Chondrocyte (in vitro differentiated cells): ENCODE data around the gene TEX261. TPM values are rescaled to one million over a fixed set of nuclear protein-coding genes. Genes with fewer than 3 reads are reported as not detected.

Source experiments
- DNase-seq: peaks from one replicate; pipeline ENCODE4 v3.0.0; 2021; ENCODE audit warnings: mixed read lengths, low spot score
- H3K27ac Mint-ChIP-seq: one replicate; pipeline ENCODE4 v1.8.0; 2021; ENCODE audit warnings: mild to moderate bottlenecking, moderate library complexity, mixed read lengths; ENCODE audit not compliant: unreplicated experiment
- H3K27me3 Mint-ChIP-seq: 2 replicates; pipeline ENCODE4 v1.8.0; 2021; ENCODE audit warnings: low read depth, mixed read lengths
- H3K36me3 Mint-ChIP-seq: 2 replicates; pipeline ENCODE4 v1.8.0; 2021; ENCODE audit warnings: low read depth, mixed read lengths
- H3K4me1 Mint-ChIP-seq: 2 replicates; pipeline ENCODE4 v1.8.0; 2021; ENCODE audit warnings: low read depth, mild to moderate bottlenecking, mixed read lengths
- H3K4me3 Mint-ChIP-seq: one replicate; pipeline ENCODE4 v1.8.0; 2021; ENCODE audit warnings: mild to moderate bottlenecking, moderate library complexity, mixed read lengths; ENCODE audit not compliant: unreplicated experiment
- H3K9me3 Mint-ChIP-seq: 2 replicates; pipeline ENCODE4 v1.8.0; 2021; ENCODE audit warnings: low read depth, mixed read lengths
- CTCF ChIP-seq: fragments of 200-600 bp; sonication (generic); IDR thresholded peaks from 2 replicates; pipeline ENCODE4 v1.5.0; 2021; ENCODE audit warnings: antibody characterized with exemption, mild to moderate bottlenecking, moderate library complexity
- total RNA-seq: library from RNA; stranded (reverse); gene quantifications from 3 replicates; pipeline ENCODE4 v1.2.1, GENCODE V29; 2021

The TEX261 gene
- total RNA-seq, 1 donor from 2014 or later = 54.1 TPM

GRCh38 chr2:70988726-70989648 lies 5.7 kb downstream of the TEX261 start:
- no peaks in the 10 kb centered on the region for H3K27me3 Mint-ChIP-seq
- peaks cover 18% of the 10 kb centered on the region for H3K4me1 Mint-ChIP-seq
- no peak for TF ChIP-seq CTCF
- H3K36me3 Mint-ChIP-seq = peaks cover 27% of the 10 kb centered on the region
- no peak overlapping the region for H3K4me3 Mint-ChIP-seq
- no peak overlapping the region for H3K27ac Mint-ChIP-seq
- H3K9me3 Mint-ChIP-seq = no peaks in the 10 kb centered on the region
- no peak for DNase-seq

GRCh38 chr2:70988151-70988550 lies 6.5 kb downstream of the TEX261 start:
- Mint-ChIP-seq H3K27ac (no peak overlapping the region), H3K36me3 (peaks cover 27% of the 10 kb centered on the region), H3K4me1 (peaks cover 9% of the 10 kb centered on the region), H3K4me3 (no peak overlapping the region), H3K27me3 (no peaks in the 10 kb centered on the region), H3K9me3 (no peaks in the 10 kb centered on the region)
- TF ChIP-seq CTCF = no peak
- no peak for DNase-seq

GRCh38 chr2:70987386-70987785 lies 7.3 kb downstream of the TEX261 start:
- no peaks in the 10 kb centered on the region for H3K27me3 Mint-ChIP-seq
- H3K4me1 Mint-ChIP-seq = peaks cover 4% of the 10 kb centered on the region
- H3K4me3 Mint-ChIP-seq = no peak overlapping the region

GRCh38 chr2:70986499-70987189 lies 8.0 kb downstream of the TEX261 start:
- no peak for DNase-seq
- no peak for TF ChIP-seq CTCF
- Mint-ChIP-seq H3K9me3 (no peaks in the 10 kb centered on the region), H3K4me3 (no peak overlapping the region), H3K27ac (no peak overlapping the region), H3K4me1 (peaks cover 2% of the 10 kb centered on the region), H3K36me3 (peaks cover 26% of the 10 kb centered on the region), H3K27me3 (no peaks in the 10 kb centered on the region)

More at GRCh38 chr2:70987386-70987785, 7.3 kb downstream of the TEX261 start:
- TF ChIP-seq CTCF = no peak
- Mint-ChIP-seq H3K36me3 (peaks cover 27% of the 10 kb centered on the region), H3K27ac (no peak overlapping the region), H3K9me3 (no peaks in the 10 kb centered on the region)
- DNase-seq = no peak

GRCh38 chr2:70985956-70986355 lies 8.7 kb downstream of the TEX261 start:
- H3K27me3 Mint-ChIP-seq = no peaks in the 10 kb centered on the region

More at GRCh38 chr2:70985956-70986355, 8.7 kb downstream of the TEX261 start:
- H3K4me1 Mint-ChIP-seq = no peaks in the 10 kb centered on the region
- no peak for TF ChIP-seq CTCF
- peaks cover 22% of the 10 kb centered on the region for H3K36me3 Mint-ChIP-seq
- no peaks in the 10 kb centered on the region for H3K9me3 Mint-ChIP-seq
- DNase-seq = no peak
- no peak overlapping the region for H3K27ac Mint-ChIP-seq
- no peak overlapping the region for H3K4me3 Mint-ChIP-seq
